IPS-18c (cell line): Measurements from ENCODE around the gene TMEM134.
"Not testable (repeated sequence)": the region's sequence is repeated elsewhere in the genome, so short reads cannot be mapped to it uniquely, and the experiment has no call there.

ENCODE experiments used
- H3K4me3 ChIP-seq: 2 replicates; pipeline ENCODE4 v1.7.0; 2013; ENCODE audit warnings: low read depth, mild to moderate bottlenecking, low read length, moderate library complexity; ENCODE audit not compliant: insufficient read depth
- H3K9me3 ChIP-seq: one replicate; pipeline ENCODE4 v1.6.1; 2013; ENCODE audit warnings: mild to moderate bottlenecking, low read length, moderate library complexity; ENCODE audit not compliant: control insufficient read depth, insufficient read depth

The TMEM134 gene

GRCh38 chr11:67435727-67436458 is 33.2 kb downstream of the TMEM134 start:
- Histone ChIP-seq H3K4me3 (no peak overlapping the region), H3K9me3 (peaks cover 2% of the 10 kb centered on the region)

- Histone ChIP-seq H3K4me3 (no peak overlapping the region), H3K9me3 (no peaks in the 10 kb centered on the region)
Measured at GRCh38 chr11:67435031-67435726, 33.9 kb downstream of the TMEM134 start.

GRCh38 chr11:67434395-67434881 is 34.6 kb downstream of the TMEM134 start:
- Histone ChIP-seq H3K4me3 (no peak overlapping the region), H3K9me3 (no peaks in the 10 kb centered on the region)

GRCh38 chr11:67433536-67434394 is 35.3 kb downstream of the TMEM134 start:
- Histone ChIP-seq H3K9me3 (no peaks in the 10 kb centered on the region), H3K4me3 (no peak overlapping the region)

- Histone ChIP-seq H3K4me3 (no peak overlapping the region), H3K9me3 (no peaks in the 10 kb centered on the region)
Measured at GRCh38 chr11:67432655-67433349, 36.2 kb downstream of the TMEM134 start.

- Histone ChIP-seq H3K4me3 (no peak overlapping the region), H3K9me3 (no peaks in the 10 kb centered on the region)
Measured at GRCh38 chr11:67431346-67432249, 37.5 kb downstream of the TMEM134 start.

- H3K4me3 ChIP-seq, result no peak overlapping the region
- no peaks in the 10 kb centered on the region for H3K9me3 ChIP-seq
Measured at GRCh38 chr11:67429722-67430121, 39.3 kb downstream of the TMEM134 start.

GRCh38 chr11:67429038-67429668 is 39.9 kb downstream of the TMEM134 start:
- H3K9me3 ChIP-seq, result no peaks in the 10 kb centered on the region
- H3K4me3 ChIP-seq, result peak overlapping the region; percentile 96

GRCh38 chr11:67428052-67429001 is 40.7 kb downstream of the TMEM134 start, which contains the start of gene RPS6KB2:
RPS6KB2 (plus strand) TSS chr11:67428494; CDS start chr11:67428546, 52 bp downstream.
- H3K4me3 ChIP-seq, result peak within 1 kb of the TSS; percentile 96
- H3K9me3 ChIP-seq, result no peaks in the 10 kb centered on the region

- not testable (repeated sequence) for H3K9me3 ChIP-seq
- peak overlapping the region; percentile 96; the same call in 1 of the 2 replicates for H3K4me3 ChIP-seq
Measured at GRCh38 chr11:67427364-67427859, 41.6 kb downstream of the TMEM134 start.

GRCh38 chr11:67423891-67424613 is 45.0 kb downstream of the TMEM134 start:
- Histone ChIP-seq H3K4me3 (no peak overlapping the region), H3K9me3 (peaks cover 5% of the 10 kb centered on the region)

GRCh38 chr11:67423466-67423865 is 45.6 kb downstream of the TMEM134 start:
- Histone ChIP-seq H3K4me3 (no peak overlapping the region), H3K9me3 (peaks cover 5% of the 10 kb centered on the region)

GRCh38 chr11:67422891-67423290 is 46.2 kb downstream of the TMEM134 start:
- peaks cover 5% of the 10 kb centered on the region for H3K9me3 ChIP-seq

GRCh38 chr11:67421430-67422031 is 47.5 kb downstream of the TMEM134 start:
- Histone ChIP-seq H3K9me3 (peaks cover 5% of the 10 kb centered on the region), H3K4me3 (no peak overlapping the region)

More at GRCh38 chr11:67422891-67423290, 46.2 kb downstream of the TMEM134 start:
- H3K4me3 ChIP-seq, result no peak overlapping the region
